Suprapubic skin (tissue), 3 donors: ENCODE measurements around the gene SUGCT.

Experiments used
- EP300 ChIP-seq: sonication (generic); formaldehyde crosslinking; IDR thresholded peaks from one replicate; pipeline ENCODE4 v1.6.1; 2017; ENCODE audit warnings: antibody characterized with exemption
- TF ChIP-seq, protein P1 (sequence below), 2 donors: fragments of 200-600 bp in 1 of 2; fragments of 450-650 bp in 1 of 2; sonication (generic) in 1 of 2; IDR thresholded peaks; one replicate each; pipeline ENCODE4 v1.5.1; 2016 to 2019; ENCODE audit warnings: antibody characterized with exemption in 2 of 2, mild to moderate bottlenecking in 1 of 2, moderate library complexity in 1 of 2

DNA sequence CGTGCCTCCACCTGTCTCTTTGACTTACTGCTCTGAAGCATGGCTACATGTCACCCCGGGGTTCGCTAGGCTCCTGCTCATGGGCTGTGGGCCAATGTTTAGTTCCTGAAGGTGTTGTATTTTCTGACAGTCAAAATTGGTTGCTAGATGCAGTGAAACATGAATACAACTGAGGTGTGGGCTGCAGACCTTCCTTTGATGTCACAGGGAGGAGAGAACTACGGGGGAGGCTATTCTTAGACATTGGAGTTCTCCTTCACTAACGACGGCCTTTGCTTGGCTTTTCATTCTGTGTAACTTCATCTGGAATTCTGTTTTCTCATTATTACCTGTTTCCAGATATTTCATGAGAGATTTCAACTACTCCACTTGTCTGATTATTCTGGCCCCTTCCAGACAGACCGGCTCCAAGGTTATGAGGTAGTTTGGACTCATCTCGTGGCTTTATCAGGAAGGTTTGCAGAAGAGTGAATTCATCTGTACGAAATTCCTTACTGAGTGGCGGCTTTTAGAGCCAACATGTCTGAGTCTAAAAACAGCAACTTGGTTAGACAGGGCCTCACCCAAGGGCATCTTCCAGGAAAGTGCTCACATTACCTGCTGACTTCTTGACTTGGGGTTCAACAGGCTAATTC is 774.7 kb downstream of the SUGCT start:
- no peak for TF ChIP-seq EP300
- TF ChIP-seq, protein P1, sequence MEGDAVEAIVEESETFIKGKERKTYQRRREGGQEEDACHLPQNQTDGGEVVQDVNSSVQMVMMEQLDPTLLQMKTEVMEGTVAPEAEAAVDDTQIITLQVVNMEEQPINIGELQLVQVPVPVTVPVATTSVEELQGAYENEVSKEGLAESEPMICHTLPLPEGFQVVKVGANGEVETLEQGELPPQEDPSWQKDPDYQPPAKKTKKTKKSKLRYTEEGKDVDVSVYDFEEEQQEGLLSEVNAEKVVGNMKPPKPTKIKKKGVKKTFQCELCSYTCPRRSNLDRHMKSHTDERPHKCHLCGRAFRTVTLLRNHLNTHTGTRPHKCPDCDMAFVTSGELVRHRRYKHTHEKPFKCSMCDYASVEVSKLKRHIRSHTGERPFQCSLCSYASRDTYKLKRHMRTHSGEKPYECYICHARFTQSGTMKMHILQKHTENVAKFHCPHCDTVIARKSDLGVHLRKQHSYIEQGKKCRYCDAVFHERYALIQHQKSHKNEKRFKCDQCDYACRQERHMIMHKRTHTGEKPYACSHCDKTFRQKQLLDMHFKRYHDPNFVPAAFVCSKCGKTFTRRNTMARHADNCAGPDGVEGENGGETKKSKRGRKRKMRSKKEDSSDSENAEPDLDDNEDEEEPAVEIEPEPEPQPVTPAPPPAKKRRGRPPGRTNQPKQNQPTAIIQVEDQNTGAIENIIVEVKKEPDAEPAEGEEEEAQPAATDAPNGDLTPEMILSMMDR (IDR thresholded peaks at IDR 0.05) = no peak
